HG03039 (cell line): ENCODE measurements around the gene TSHZ1.
"Not testable (repeated sequence)": the region's sequence is repeated elsewhere in the genome, so short reads cannot be mapped to it uniquely, and the experiment has no call there.

Experiments used
- ATAC-seq: cut with Tn5 transposase; IDR thresholded peaks from one replicate; pipeline ENCODE4 v1.9.1; 2021; ENCODE audit warnings: mild to moderate bottlenecking, moderate library complexity; ENCODE audit not compliant: unreplicated experiment

The TSHZ1 gene

DNA sequence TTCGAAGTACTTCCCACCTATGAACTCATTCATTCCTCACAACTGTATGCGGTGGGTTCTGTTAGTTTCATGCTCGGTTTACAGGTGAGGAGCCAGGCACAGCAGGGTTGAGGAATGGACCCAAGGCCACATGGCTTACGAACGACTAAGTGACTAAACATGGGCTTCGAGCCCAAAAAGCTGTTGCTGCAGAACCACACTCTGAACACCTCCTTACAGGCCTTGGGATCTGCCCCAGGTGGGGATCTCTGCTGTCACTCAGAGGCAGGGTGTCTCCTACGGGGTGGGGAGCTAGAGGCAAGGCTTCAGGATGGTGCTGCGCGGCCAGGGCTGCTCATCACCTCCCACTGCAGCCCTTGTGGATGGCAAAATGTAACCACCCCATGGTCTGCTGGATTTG lies 80.9 kb downstream of the TSHZ1 start:
- no peak for ATAC-seq

DNA sequence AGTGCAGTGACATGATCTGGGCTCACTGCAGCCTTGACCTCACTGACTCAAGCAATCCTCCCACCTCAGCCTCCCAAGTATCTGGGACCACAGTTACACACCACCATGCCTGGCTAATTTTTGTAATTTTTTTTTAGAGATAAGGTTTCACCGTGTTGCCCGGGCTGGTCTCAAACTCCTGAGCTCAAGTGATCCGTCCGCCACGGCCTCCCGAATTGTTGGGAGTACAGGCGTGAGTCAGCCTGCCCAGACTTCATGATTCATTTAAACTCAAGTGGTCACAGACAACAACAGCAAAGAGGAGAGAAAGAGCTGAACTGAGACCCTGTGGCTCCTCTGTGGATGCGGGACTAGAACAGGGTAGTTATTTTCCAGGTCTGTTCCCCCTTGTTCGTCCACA lies 83.0 kb downstream of the TSHZ1 start:
- ATAC-seq: no peak

DNA sequence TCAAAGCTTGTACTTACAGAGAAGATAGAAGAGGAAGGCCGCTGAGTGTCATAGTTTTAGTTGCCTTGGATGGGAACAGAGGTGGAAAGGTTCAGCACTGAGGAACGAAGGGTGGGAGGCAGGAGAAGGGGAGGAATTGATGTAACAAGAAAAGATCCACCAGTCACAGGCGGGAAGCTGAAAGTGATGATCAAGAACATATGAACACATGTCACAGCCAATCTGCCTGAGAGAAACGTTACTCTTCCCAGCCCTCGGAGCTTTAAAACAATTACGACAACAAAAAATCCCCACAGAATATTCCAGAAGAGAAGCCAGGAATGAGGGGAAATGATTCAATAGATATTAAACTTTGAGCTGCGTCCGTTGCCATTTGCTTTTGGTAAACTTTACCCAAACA lies 87.1 kb downstream of the TSHZ1 start:
- no peak for ATAC-seq

DNA sequence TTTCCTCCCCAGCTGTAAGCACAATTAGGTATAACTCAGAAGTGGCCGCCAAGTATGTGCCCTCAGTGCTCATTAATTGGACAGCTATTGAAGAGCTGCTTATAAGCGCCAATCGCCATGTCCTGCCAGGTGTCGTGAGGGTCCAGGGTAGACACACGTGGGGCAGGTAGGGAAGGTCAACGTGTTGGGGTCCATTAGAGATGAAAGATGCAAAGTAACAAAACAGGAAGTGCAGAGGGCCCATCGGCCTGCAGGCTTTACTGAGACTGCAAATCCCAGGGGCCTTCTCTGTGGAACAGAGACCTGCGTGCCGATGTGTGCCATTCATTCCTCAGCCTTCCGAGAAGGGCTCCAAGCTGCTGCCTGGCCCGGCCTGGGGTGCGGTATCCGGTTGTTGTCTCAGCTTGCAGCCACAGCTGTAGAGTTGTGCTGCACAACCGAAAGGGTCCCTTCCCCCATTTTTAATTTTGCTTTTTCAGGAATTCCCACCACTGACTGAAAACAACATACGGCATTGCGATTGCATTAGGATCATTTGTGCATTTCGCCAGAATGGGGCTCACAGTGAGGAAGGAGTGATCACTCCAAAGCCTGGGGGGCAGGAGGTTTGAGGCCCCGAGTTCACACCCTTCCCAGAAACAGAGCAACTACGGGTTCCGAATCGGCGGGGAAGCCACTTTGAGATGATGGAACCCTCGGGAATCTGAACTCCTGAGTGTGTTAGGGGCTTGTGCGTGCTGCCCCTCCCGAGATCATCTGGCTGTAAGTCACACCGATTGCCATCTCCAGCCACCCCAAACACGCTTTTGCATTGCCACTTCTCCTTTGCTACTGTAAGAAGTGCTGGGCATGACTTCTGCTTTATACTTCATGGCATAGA lies 94.3 kb downstream of the TSHZ1 start:
- ATAC-seq: no peak

DNA sequence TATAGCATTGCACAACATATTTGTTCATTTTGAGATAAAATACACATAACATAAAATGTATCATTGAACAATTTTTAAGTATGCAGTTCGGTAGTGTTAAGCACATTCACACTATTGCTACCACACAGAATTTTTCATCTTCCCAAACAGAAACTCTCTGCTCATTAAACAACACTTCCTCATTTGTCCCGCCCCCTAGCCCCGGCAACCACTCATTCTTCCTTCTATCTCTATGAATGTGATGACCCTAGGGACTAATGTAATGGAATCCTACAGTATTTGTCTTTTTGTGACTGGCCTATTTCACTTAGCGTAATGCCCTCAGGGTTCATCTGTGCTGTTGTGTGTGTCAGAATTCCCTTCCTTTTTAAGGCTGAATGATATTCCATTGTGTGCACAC lies 95.4 kb downstream of the TSHZ1 start:
- ATAC-seq: no peak

DNA sequence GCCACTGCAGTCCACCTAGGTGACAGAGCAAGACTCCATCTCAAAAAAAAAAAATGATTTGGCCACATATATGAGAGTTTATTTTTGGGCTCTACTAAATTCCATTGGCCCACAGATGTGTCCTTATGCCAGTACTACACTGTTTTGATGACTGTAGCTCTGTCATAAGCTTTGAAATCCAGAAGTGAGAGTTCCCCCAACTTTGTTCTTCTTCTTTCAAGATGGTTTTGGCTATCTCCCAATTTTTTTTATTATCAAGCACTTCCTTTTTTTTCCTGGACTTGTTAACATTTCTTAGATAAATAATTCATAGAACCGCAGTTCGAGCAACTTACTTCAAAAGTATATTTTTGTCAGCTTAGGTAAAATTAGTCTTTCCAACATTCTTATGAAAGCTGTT lies 96.9 kb downstream of the TSHZ1 start:
- no peak for ATAC-seq

DNA sequence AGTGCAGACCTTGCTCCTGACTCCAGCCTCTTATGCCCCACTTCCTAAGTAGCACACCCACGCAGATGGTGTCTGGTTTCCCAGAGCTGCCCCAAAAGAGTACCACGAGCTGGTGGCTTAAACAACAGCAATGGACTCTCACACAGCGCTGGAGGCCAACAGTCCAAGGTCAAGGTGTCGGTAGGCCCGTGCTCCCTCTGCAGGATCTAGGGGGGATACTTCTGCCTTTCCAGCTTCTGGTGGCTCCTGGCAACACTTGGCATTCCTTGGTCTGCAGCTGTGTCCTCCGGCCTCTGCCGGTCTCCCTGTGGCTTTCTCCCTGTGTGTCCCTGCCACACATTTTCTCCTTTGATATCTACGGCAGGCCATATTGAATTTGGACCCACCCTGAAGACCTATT lies 99.0 kb downstream of the TSHZ1 start:
- ATAC-seq: no peak

DNA sequence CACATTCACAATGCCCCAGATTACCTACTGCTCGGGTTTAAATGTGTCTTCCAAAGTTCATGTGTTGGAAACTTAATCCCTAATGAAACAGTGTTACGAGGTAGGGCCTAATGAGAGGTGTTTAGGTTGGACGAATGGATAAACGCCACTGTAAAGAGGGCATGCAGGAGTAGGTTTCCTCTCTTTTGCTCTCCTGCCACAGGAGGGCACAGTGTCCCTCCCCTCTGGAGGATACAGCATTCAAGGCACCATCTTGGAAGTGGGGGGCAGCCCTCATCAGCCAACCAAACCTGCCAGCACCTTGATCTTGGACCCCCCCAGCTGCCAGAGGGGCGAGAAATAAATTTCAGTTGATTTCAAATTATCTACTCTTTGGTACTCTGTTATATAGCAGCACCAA lies 103.5 kb downstream of the TSHZ1 start:
- no peak for ATAC-seq

DNA sequence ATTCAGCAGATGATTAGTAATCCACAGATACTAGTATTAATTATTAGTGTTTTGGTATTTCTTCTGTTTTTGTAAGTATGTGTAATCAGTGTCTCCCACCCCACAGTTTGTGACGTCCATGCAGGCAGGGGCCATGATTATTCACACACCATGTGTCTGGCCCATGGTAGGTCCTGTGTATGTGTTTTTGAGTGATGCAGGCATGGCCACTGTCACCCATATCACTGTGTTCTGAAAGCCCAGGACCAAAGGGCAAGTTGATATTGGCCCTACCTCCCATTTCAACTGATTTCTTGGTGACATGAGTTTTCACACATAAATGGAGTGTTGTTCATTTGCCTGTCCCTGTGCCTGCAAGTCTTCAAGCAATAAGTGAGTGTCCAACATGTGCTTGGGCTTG lies 104.0 kb downstream of the TSHZ1 start:
- no peak for ATAC-seq

DNA sequence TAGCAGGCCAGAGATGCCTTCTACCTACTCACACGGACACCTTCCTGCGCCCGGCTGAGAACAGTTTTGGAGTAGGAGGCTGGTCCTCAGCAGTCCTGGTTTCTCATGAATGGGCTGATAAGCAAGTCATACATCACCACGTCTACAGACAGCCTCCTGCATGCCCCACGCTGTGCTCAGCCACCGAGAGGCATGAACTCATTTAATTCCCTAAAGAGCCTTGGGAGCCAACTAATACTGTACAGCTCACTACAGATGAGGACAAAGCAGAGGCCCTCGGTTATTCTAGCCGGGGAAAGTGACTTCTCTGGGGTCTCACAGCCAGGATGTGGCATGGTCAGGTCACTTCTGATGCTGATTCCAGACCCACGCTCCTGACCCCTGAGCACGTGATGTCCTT lies 105.6 kb downstream of the TSHZ1 start:
- no peak for ATAC-seq

DNA sequence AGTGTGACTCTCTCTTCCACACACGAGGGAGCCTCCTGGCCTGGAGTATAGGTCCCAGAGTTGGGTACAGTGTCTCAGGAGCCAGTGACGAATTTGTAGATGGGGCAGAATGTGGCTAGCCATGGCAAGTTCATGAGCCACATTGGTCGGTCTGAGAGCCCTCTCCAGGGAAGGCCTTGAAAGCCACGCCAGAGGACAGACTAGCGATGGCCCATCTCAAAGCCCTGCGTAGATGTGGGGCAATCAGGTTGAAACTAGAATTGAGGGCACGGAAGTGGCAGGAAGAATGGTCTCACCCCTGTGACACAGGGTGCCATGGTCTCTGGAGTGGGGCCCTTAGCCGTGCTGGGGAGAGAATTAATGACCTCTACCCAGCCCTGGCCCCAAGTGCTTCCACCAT lies 106.2 kb downstream of the TSHZ1 start:
- ATAC-seq: no peak

DNA sequence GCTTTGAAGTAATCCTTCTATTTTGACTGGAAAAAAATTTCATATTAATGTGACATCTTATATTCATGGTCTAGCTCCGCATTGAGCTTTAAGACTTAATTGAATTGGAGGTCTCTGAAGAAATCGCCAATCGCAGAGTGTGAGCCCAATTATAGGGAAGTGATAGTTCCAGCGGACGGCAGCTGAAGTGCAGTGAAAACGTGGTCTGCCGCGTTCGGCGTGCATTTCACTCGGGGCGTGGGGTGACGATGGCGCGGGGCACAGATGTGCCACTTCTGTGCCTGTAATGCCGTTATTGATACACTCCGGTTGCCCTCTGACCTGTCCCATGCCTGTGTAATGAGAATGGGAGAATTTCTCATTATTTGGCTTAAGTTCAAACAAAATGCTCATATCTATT lies 106.7 kb downstream of the TSHZ1 start:
- no peak for ATAC-seq

DNA sequence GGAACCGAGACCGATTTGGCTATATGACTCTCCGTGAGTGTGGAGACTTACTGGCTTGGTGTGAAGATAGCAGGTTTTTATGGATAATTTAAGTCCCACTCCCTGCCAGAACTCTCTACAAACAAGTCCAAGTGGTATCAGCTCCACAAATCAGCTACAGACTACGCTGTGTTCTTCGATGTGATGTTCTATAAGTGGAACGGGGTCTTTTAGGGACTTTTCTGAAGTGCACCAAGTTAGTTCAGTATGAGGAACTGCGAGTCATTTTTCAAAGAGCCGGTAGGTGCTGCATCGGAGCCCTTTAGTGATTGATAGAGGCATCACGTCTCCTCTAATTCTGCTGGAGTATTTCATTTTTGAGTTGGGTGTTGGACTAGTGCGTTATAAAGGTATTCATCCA lies 107.1 kb downstream of the TSHZ1 start:
- no peak for ATAC-seq

DNA sequence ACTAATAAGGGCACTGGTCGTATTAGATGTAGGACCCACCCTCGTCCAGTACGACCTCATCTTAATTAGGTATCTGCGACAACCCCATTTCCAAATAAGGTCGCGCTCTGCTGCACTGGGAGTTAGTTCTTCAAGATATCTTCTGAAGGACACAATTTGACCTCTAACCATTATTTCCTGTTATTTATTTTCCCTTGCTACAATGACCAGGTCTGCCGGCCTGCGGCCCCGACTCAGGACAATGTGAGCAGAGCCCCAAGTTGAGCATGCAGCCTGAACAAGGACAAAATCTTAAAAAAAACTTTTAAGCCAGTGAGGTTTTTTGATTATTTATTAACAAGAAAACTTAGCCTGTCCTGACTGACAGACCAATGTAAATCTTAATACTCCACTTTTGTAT lies 109.3 kb downstream of the TSHZ1 start:
- no peak for ATAC-seq

DNA sequence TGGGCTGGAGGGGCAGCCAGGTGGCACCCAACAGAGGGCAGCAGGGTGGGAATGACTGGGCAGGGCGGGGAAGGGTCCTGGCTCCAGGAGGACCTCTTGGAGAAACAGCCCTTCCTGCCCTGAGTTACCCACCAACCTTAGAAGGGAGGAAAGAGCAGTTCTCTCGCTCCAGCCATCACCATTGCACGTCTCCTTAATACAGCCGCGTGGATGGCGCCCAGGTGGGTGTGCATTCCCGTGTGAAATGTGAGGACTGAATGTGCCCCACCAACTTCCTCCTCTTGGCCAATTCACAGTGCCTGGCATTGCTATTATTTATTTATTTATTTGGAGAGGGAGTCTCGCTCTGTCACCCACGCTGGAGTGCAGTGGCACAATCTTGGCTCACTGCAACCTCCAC lies 109.9 kb downstream of the TSHZ1 start:
- ATAC-seq: no peak

DNA sequence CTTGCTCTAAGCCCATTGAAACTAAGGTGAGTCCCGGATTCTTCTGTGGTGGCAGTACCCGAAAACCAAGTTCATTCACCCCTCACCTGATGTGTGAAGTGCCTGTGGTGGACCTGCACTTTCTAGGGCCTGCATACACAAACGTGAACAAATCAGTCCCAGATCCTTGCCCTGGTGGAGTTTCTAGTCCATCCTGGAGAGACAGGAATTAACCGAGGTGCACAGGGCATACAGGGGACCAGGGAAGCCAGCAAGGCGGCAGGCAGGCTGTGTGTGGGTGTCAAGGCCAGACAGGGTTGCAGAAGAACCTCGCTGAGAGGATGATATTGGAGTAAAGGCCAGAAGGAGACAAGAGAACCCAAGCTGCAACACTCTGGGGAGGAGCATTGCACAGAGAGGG lies 110.8 kb downstream of the TSHZ1 start:
- ATAC-seq: no peak

DNA sequence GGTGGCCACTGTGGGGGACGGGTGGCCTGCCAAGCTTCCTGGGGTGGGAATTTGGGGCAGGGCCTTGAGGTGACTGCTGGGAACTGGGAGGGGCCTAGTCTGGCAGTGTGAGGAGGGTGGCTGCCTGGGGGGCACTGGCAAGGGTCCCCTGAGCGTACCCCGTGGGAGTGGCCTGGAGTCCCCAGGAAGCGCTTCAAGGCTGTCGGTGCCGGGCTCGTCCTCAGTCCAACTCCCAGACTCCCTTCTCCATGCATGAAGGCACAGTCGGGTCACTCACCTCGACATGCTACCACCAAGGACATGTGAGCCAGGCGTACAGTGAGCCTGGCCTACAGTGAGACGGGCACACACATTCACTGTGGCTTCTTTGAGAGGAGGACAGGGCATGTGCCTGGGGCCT lies 111.6 kb downstream of the TSHZ1 start:
- no peak for ATAC-seq

DNA sequence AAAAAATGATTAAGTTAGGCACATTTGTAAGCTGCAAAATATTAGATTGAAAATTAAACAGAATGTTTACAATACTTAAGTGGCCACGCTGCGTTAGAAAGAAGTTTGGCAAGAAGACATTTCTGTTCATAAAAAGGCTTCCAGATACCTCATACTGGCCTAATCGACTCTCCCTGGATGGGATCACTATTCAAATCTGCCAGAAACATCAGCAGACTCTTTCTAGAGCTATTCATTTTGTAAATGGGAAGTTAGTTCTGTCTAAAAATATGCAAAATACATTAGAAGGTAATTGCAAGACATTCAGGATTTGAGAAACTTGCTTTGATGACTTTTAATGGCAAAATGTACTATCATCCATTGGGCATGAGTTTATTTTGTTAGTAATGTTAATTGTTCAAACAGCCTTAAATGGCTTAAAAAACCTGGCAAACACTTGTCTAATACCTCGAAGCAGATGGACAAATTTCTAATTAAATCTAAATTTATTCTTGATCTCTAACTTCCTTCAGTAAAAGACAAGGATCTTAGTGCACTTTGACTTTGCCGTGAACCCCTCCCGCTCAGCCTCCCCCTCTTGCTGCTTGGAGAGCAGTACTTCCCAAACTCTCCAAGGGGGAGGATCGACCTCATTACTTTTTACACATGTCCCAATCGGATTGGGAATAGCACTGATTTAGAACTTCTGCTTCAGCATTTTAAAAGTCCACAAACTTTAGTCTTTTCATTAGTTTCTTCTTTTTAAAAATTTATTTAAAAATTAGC lies 113.4 kb downstream of the TSHZ1 start:
- ATAC-seq: no peak

DNA sequence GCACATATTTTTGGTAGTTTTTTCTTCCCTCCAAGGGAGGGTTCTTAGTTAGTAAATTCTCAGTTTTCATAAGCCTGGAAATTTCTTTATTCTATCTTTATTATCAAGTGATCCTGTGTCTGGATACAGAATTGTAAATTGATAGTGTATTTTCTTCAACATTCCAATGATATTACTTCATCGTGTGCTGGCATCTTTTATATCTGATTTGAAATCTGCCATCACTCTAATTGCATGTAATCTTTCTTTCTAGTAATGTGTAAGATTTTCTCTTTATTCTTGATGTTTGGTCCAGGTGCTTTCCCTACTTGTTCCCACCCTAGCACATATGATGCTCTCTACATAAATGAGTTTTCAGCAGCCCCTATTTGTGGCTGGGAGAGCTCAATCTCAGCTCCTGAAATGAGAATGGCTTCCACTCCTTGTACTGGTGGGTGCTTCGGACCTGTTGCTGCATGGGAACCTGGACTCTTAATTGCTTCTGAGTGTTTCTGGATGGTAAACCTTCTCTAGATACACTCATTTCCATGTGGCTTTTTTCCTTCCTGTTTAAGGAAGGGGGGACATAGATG lies 114.2 kb downstream of the TSHZ1 start:
- ATAC-seq: no peak

DNA sequence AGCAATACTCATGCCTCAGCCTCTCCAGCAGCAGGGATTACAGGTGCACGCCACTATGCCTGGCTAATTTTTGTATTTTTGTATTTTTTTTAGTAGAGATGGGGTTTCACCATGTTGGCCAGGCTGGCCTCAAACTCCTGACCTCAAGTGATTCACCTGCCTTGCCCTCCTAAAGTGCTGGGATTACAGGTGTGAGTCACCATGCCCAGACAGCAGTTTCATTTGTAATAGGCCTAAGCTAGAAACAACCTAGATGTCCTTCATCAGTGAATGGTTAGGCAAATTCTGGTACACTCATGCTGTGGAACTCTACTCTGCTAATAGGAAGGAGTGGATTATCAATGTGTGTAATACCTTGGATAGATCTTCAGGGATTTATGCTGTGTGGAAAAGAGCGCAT lies 119.2 kb downstream of the TSHZ1 start:
- ATAC-seq: not testable (repeated sequence)

DNA sequence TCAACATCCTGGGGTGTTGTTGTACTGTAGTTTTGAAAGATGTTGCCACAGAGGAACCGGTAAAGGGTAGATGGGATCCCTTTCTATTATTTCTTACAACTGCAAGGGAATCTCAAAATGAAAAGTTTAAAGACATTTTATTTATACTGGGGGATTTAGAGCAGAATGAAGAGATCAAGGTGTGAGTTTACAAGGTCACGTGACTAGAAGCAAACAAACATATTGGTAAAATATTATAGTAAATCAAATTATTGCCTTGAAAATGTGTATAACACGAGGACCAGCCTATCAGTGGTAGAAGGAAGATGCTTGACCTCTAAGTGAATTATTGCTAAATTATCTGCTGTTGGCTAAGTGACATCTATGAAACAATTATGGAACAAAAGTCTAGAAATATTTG lies 119.7 kb downstream of the TSHZ1 start:
- no peak for ATAC-seq

DNA sequence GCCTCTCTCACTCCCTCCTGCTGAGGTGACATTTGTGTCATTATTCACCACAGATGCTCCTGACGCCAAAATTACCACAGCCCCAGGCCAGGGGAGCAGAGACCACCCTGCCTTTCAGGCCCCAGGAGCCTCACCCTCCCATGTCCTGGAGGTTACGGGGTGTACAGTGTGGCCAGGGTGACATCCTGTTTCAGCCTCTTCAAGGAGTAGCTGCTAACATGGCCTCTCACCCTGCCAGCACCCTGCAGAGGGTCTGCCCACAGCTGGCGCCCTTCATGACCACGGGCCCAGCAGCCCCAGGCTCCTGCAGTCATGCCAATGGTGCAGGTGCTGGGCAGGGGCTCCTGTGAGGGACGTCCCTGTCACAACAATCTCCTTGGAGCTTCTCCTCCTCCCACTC lies 124.3 kb downstream of the TSHZ1 start:
- ATAC-seq: no peak
